ENCODE measurements around the gene SHROOM1.

The SHROOM1 gene

GRCh38 chr5:132775476-132775961, 54.9 kb downstream of the SHROOM1 start:
- DNase-seq, result no peak

GRCh38 chr5:132774896-132775295, 55.6 kb downstream of the SHROOM1 start:
- no peak for DNase-seq

- no peak for DNase-seq
Observed at GRCh38 chr5:132774406-132774805, 56.0 kb downstream of the SHROOM1 start.

GRCh38 chr5:132773601-132774355, 56.7 kb downstream of the SHROOM1 start:
- DNase-seq, result no peak

- no peak for DNase-seq
Observed at GRCh38 chr5:132773114-132773513, 57.3 kb downstream of the SHROOM1 start.

GRCh38 chr5:132772291-132773070, 58.0 kb downstream of the SHROOM1 start:
- no peak for DNase-seq
